ENCODE results near the gene PRDX2. TPM values are rescaled to one million over a fixed set of nuclear protein-coding genes. Genes with fewer than 3 reads are reported as not detected.
A peak's percentile ranks its signal among the peaks of the same experiment; 100 is the strongest.

Gene PRDX2
- total and polyA plus RNA-seq, 2 donors (not counting 3 experiments of a cell fraction or from before 2014, with no cell fraction given) = 247 to 492 TPM

DNA sequence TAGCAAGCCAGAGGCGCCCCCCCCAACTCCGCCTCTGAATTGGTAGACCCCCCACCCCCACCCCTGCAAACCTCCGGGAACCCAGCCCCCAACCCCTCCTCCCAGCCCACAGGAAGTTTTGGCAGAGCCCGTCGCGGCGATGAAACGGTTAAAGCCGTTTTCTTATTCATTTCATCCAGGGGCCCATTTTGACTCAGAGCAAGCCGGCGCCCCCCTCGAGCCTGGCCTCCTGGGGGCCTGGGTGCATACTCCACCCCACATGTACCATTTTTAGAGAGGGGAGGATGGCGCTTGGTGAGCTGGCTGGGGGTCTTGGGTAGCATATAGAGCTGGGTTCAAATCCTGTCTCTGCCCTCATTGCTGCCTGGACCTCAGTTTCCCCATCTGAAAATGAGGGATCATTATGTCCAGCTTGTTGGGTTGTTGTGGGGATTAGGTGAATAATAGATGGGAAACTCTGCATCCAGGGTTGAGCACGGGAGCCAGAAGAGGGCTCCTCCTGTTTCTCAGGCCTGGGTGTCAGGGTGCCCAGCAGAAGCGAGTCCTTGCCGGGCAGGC, 18.2 kb downstream of the PRDX2 start:
- no peaks in the 10 kb centered on the region for H3K36me3 ChIP-seq (ENCODE audit: control insufficient read depth in 2 of 2, extremely low read depth in 1 of 2, insufficient read depth in 2 of 2, low read length in 2 of 2)
- no peaks in the 10 kb centered on the region for H3K9me3 ChIP-seq (replicated peaks; ENCODE audit: control insufficient read depth, insufficient read depth, low read length)
- DNase-seq (ENCODE audit: low read depth, low spot score) (no peak), FAIRE-seq (no peak)
- CTCF ChIA-PET = interaction anchor here (0.7 to 1.2 kb wide), 5 partner anchors 9 to 51 kb away, joined by 3 to 21 read pairs (median 3); partner anchors contain the start of genes JUNB and RTBDN
- no peaks in the 10 kb centered on the region for H4K20me1 ChIP-seq (replicated peaks; ENCODE audit: control insufficient read depth, extremely low read depth, insufficient read depth, low read length)
- no peaks in the 10 kb centered on the region for H3K27me3 ChIP-seq (ENCODE audit: control insufficient read depth in 2 of 2, insufficient read depth in 2 of 2, low read length in 2 of 2)
- no peaks in the 10 kb centered on the region for H3K9me1 ChIP-seq (replicated peaks; ENCODE audit: control insufficient read depth, extremely low read depth, insufficient read depth, low read length)
- H3K4me3 ChIP-seq (replicated peaks in 1 of 3; ENCODE audit: insufficient read depth in 1 of 3, low read depth in 1 of 3, low read length in 3 of 3) = peak overlapping the region in 1 of 3 experiments; percentile 39
- intact Hi-C loops (cut with micrococcal nuclease) (loop anchor here (2.0 to 10.0 kb wide), 2 partner anchors 151 to 319 kb away; partner anchors contain the start of genes CALR, FARSA and LYL1), dilution Hi-C loops (cut with MboI; ENCODE audit: extremely low pct_ligation_motif_present, low sequenced_read_pairs) (no loop called here)
- POLR2A ChIA-PET = interaction anchor here (2.8 kb wide), 1 partner anchor 9 kb away, joined by 73 read pairs; the partner anchor contains the start of gene JUNB
- BruUV-seq (replicated peaks) = TSS peak; percentile 59
- H2AFZ ChIP-seq (ENCODE audit: low read depth, low read length) = no peak overlapping the region
- peak overlapping the region; percentile 36 for H3K9ac ChIP-seq (replicated peaks; ENCODE audit: extremely low read depth, insufficient read depth, low read length)
- peak overlapping the region; percentile 17 for H3K4me2 ChIP-seq (ENCODE audit: insufficient read depth, low read length)
- H3K79me2 ChIP-seq (ENCODE audit: control insufficient read depth, insufficient read depth, low read length) = no peaks in the 10 kb centered on the region
- H3K4me1 ChIP-seq (ENCODE audit: control insufficient read depth, extremely low read depth, insufficient read depth, low read length) = peaks cover 24% of the 10 kb centered on the region
- no peak for TF ChIP-seq CTCF (IDR thresholded peaks at IDR 0.05; ENCODE audit: extremely low read depth in 1 of 2, insufficient read depth in 1 of 2, low read depth in 1 of 2, low read length in 2 of 2)
- TF ChIP-seq EZH2 (IDR thresholded peaks at IDR 0.05; ENCODE audit: borderline replicate concordance, low read depth, low read length, severe bottlenecking) = no peak
- no peak for TF ChIP-seq POLR2A (IDR thresholded peaks at IDR 0.05; ENCODE audit: low read depth, low read length)
- no peak for TF ChIP-seq MYC (IDR thresholded peaks at IDR 0.05; ENCODE audit: low read depth, low read length)
- TF ChIP-seq FOS (IDR thresholded peaks at IDR 0.05; ENCODE audit: borderline replicate concordance, insufficient read depth, low read length) = no peak
- TF ChIP-seq, protein P1, sequence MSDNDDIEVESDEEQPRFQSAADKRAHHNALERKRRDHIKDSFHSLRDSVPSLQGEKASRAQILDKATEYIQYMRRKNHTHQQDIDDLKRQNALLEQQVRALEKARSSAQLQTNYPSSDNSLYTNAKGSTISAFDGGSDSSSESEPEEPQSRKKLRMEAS (IDR thresholded peaks at IDR 0.05; ENCODE audit: insufficient read depth, insufficient read length) = no peak
- TF ChIP-seq GATA2 (IDR thresholded peaks at IDR 0.05; ENCODE audit: insufficient read depth, insufficient read length, low read depth, low read length) = no peak
- H3K27ac ChIP-seq (ENCODE audit: insufficient read depth, low read depth, low read length) = peak overlapping the region; percentile 72

Measured in endothelial cell of umbilical vein (primary cell).